ENCODE measurements around the gene GRIN3B. TPM values are rescaled to one million over a fixed set of nuclear protein-coding genes. Genes with fewer than 3 reads are reported as not detected.

Gene GRIN3B
- total and polyA plus RNA-seq, 2 of the 8 experiments (the other 6 are each of a cell fraction or from before 2014, with no cell fraction given), result 0.45 to 1.0 TPM

GRCh38 chr19:980133-980998 is 19.9 kb upstream of the GRIN3B start:
- Histone ChIP-seq H3K4me1 (replicated peaks in 1 of 4; ENCODE audit: control insufficient read depth in 3 of 4, insufficient read depth in 4 of 4, low read length in 3 of 4) (peaks cover 0 to 18% (median 12%) of the 10 kb centered on the region in 4 experiments; a peak in 5 of 7 replicates), H3K27me3 (replicated peaks in 1 of 4; ENCODE audit: control insufficient read depth in 3 of 4, extremely low read depth in 1 of 4, insufficient read depth in 3 of 4, low read length in 3 of 4) (no peaks in the 10 kb centered on the region), H2BK12ac (ENCODE audit: low read depth, low read length) (peak overlapping the region; percentile 80; the same call in 1 of the 2 replicates), H3K56ac (replicated peaks; ENCODE audit: insufficient read length, low read depth, low read length) (no peak overlapping the region), H3K36me3 (ENCODE audit: control insufficient read depth in 2 of 4, insufficient read depth in 4 of 4, low read length in 3 of 4) (no peaks in the 10 kb centered on the region; a peak in 1 of 8 replicates), H2BK120ac (replicated peaks; ENCODE audit: low read depth, low read length) (peak overlapping the region; percentile 55), H4K5ac (ENCODE audit: insufficient read length, low read depth, low read length) (peak overlapping the region; percentile 73), H3K9me3 (ENCODE audit: insufficient read depth in 2 of 2, low read depth in 1 of 2, low read length in 1 of 2) (no peaks in the 10 kb centered on the region), H3K23ac (ENCODE audit: insufficient read length) (no peak overlapping the region), H3K4me2 (ENCODE audit: insufficient read depth in 1 of 2, low read depth in 2 of 2, low read length in 2 of 2) (peak overlapping the region; percentile 3 to 51; a peak in 3 of 4 replicates), H4K91ac (replicated peaks; ENCODE audit: insufficient read length, low read length) (peak overlapping the region; percentile 83), H2BK15ac (ENCODE audit: low read length) (peak overlapping the region; percentile 98; the same call in 1 of the 2 replicates), H3K18ac (ENCODE audit: extremely low read depth, low read length) (peak overlapping the region; percentile 83; the same call in 1 of the 2 replicates), H3K79me2 (ENCODE audit: control insufficient read depth in 1 of 2, insufficient read depth in 2 of 2, low read length in 2 of 2) (peaks cover 0 to 7% of the 10 kb centered on the region in 2 experiments; a peak in 2 of 4 replicates), H3K4me3 (ENCODE audit: extremely low read depth in 1 of 4, insufficient read depth in 2 of 4, low read depth in 3 of 4, low read length in 4 of 4) (peak overlapping the region in 1 of 4 experiments; percentile 21; a peak in 1 of 8 replicates), H2AK5ac (ENCODE audit: low read depth, low read length) (no peak overlapping the region), H3K23me2 (ENCODE audit: low read depth, low read length) (peaks cover 4% of the 10 kb centered on the region; the same call in 1 of the 2 replicates), H3K79me1 (ENCODE audit: low read depth, low read length) (no peaks in the 10 kb centered on the region), H2AFZ (ENCODE audit: low read length) (no peak overlapping the region), H3K4ac (replicated peaks; ENCODE audit: insufficient read length, low read depth, low read length) (no peak overlapping the region), H3K14ac (ENCODE audit: insufficient read length) (no peak overlapping the region), H4K20me1 (replicated peaks in 1 of 2; ENCODE audit: control insufficient read depth in 1 of 2, insufficient read depth in 2 of 2, low read length in 2 of 2) (no peaks in the 10 kb centered on the region), H3K27ac (ENCODE audit: low read depth, low read length) (no peak overlapping the region; the same call in 1 of the 2 replicates), H2BK5ac (ENCODE audit: low read depth, low read length) (peak overlapping the region; percentile 91), H3K9ac (replicated peaks in 1 of 4; ENCODE audit: extremely low read depth in 1 of 4, low read depth in 3 of 4, low read length in 3 of 4) (no peak overlapping the region; a peak in 1 of 7 replicates), H2BK20ac (ENCODE audit: low read length) (peak overlapping the region; percentile 61; the same call in 1 of the 2 replicates), H4K8ac (ENCODE audit: extremely low read depth, insufficient read depth, low read length) (peak overlapping the region; percentile 57; the same call in 1 of the 2 replicates)
- peak in 1 of 2 experiments; percentile 74 for DNase-seq (ENCODE audit: low read depth in 1 of 2, low spot score in 2 of 2)
- FAIRE-seq, result no peak
- TF ChIP-seq TCF12 (IDR thresholded peaks at IDR 0.05; ENCODE audit: low read depth, low read length) (no peak), GABPA (IDR thresholded peaks at IDR 0.05; ENCODE audit: borderline replicate concordance, insufficient read depth, low read length) (peak; percentile 65; the same call in 1 of the 2 replicates), ASH2L (IDR thresholded peaks at IDR 0.05; ENCODE audit: low read length) (peak; percentile 44), EZH2 (IDR thresholded peaks at IDR 0.05; ENCODE audit: low read depth, low read length, severe bottlenecking) (no peak), CHD2 (IDR thresholded peaks at IDR 0.05; ENCODE audit: low read length) (peak; percentile 60; the same call in 1 of the 2 replicates), KDM4A (IDR thresholded peaks at IDR 0.05; ENCODE audit: low read depth, low read length, severe bottlenecking) (no peak), CTBP2 (IDR thresholded peaks at IDR 0.05; ENCODE audit: borderline replicate concordance, insufficient read depth, insufficient read length, low read length) (no peak), SP1 (IDR thresholded peaks at IDR 0.05; ENCODE audit: low read depth, low read length) (no peak), CEBPB (IDR thresholded peaks at IDR 0.05; ENCODE audit: low read depth, low read length) (no peak), MAX (IDR thresholded peaks at IDR 0.05) (peak; percentile 16; the same call in 1 of the 2 replicates)
- 72% methylated on average over 18 of the region's 32 CpGs; no CpG with 5 or more reads in 1 of the 2 experiments for WGBS, 2 experiments (ENCODE audit: extremely low coverage in 1 of 2, insufficient coverage in 1 of 2, insufficient read length in 1 of 2, insufficient replicate concordance in 2 of 2, low coverage in 1 of 2, low lambda C conversion rate in 2 of 2, missing lambda C conversion rate in 1 of 2)
- POLR2A ChIA-PET (ENCODE audit: partially characterized antibody), result interaction anchor here (0.6 to 1.9 kb wide), 7 partner anchors 10 to 175 kb away, joined by 3 to 6 read pairs (median 4); partner anchors contain the start of gene CNN2
- CTCF ChIA-PET (ENCODE audit: partially characterized antibody), result interaction anchor here (1.0 to 7.3 kb wide), 6 partner anchors 10 to 106 kb away, joined by 3 to 113 read pairs (median 7); no protein-coding TSS in a partner anchor

All from H1 (cell line).